GM18499 (cell line): ENCODE measurements around the gene PLEKHG5.
"Not testable (repeated sequence)": the region's sequence is repeated elsewhere in the genome, so short reads cannot be mapped to it uniquely, and the experiment has no call there.

Experiments used
- ATAC-seq: cut with Tn5 transposase; IDR thresholded peaks from one replicate; pipeline ENCODE4 v1.9.1; 2021; ENCODE audit warnings: moderate number of reproducible peaks; ENCODE audit not compliant: insufficient read depth, unreplicated experiment

PLEKHG5 gene

GRCh38 chr1:6431645-6432579, 59.6 kb downstream of the PLEKHG5 start:
- ATAC-seq: not testable (repeated sequence)

GRCh38 chr1:6429660-6430411, 61.6 kb downstream of the PLEKHG5 start:
- not testable (repeated sequence) for ATAC-seq

GRCh38 chr1:6428453-6428852, 63.0 kb downstream of the PLEKHG5 start:
- ATAC-seq: not testable (repeated sequence)

- no peak for ATAC-seq
These were observed 63.8 kb downstream of the PLEKHG5 start for GRCh38 chr1:6427441-6428390.

GRCh38 chr1:6426972-6427350, 64.5 kb downstream of the PLEKHG5 start:
- no peak for ATAC-seq

GRCh38 chr1:6426277-6426971, 65.0 kb downstream of the PLEKHG5 start:
- ATAC-seq: no peak

- no peak for ATAC-seq
These were observed 65.8 kb downstream of the PLEKHG5 start for GRCh38 chr1:6425658-6426057.

- no peak for ATAC-seq
These were observed 66.6 kb downstream of the PLEKHG5 start, which contains the start of gene ESPN for GRCh38 chr1:6424619-6425593. ESPN (plus strand) TSS chr1:6424776; CDS start chr1:6424956, 180 bp downstream.

GRCh38 chr1:6424000-6424565, 67.4 kb downstream of the PLEKHG5 start:
- no peak for ATAC-seq

- ATAC-seq: no peak
These were observed 68.0 kb downstream of the PLEKHG5 start for GRCh38 chr1:6423321-6423999.

GRCh38 chr1:6421266-6421665, 70.2 kb downstream of the PLEKHG5 start:
- no peak for ATAC-seq

- no peak for ATAC-seq
These were observed 70.9 kb downstream of the PLEKHG5 start for GRCh38 chr1:6420454-6421042.

GRCh38 chr1:6419804-6420453, 71.5 kb downstream of the PLEKHG5 start, which contains the start of gene HES2:
HES2 (minus strand) TSS chr1:6419919; CDS start chr1:6419820, 99 bp downstream.
- no peak for ATAC-seq

GRCh38 chr1:6419397-6419803, 72.1 kb downstream of the PLEKHG5 start:
- no peak for ATAC-seq

GRCh38 chr1:6418668-6419396, 72.6 kb downstream of the PLEKHG5 start:
- no peak for ATAC-seq
